PC-3 (cell line): ENCODE results near the gene TDG.

ENCODE experiments used
- CTCF ChIP-seq: fragments of 300-600 bp; sonication (generic); conservative IDR thresholded peaks from 2 replicates; pipeline ENCODE4 v1.5.1; 2017; ENCODE audit warnings: antibody characterized with exemption, low read depth, mild to moderate bottlenecking, low read length
- EZH2 ChIP-seq: fragments of 300-600 bp; sonication (generic); IDR thresholded peaks from one replicate; pipeline ENCODE4 v1.6.1; 2017; ENCODE audit warnings: antibody characterized with exemption, mild to moderate bottlenecking, low read length; ENCODE audit not compliant: unreplicated experiment
- EZH2phosphoT487 ChIP-seq: fragments of 300-600 bp; sonication (generic); IDR thresholded peaks from 2 replicates; pipeline ENCODE4 v1.6.1; 2018; ENCODE audit warnings: mild to moderate bottlenecking, antibody characterized with exemption, low read length, borderline replicate concordance

GRCh38 chr12:104012331-104012730, 46.7 kb downstream of the TDG start:
- TF ChIP-seq CTCF (no peak), EZH2 (no peak), EZH2phosphoT487 (no peak)
